Measurements from ENCODE around the gene PLA2G4B. TPM values are rescaled to one million over a fixed set of nuclear protein-coding genes. Genes with fewer than 3 reads are reported as not detected.

PLA2G4B gene
- total RNA-seq, 1 experiment from 2014 or later: 3.7 TPM

DNA sequence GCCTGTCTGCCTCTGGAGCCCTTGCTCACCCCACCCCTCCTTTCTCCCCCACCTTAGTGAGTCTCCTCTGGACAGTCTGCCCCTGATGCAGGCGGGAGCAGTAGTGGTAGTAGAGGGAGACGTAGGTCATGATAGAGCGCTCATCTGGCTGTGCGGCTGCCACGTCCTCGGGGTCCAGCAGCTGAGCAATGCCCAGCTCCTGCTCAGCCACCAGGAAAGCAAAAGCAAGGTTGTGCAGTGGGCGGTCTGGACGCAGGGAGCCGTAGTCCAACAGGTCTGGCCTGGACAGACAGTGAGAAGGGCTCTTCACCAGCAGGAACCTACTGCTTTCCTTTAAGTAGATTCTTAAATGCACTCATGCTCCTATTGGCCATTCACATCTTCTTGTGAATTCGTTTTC lies 48.5 kb downstream of the PLA2G4B start:
- Histone ChIP-seq H2AK5ac (ENCODE audit: insufficient read length, low read length) (no peak overlapping the region), H3K18ac (ENCODE audit: insufficient read length, low read depth, low read length) (no peak overlapping the region), H2BK12ac (ENCODE audit: insufficient read length, low read depth, low read length) (no peak overlapping the region), H3K4me2 (ENCODE audit: insufficient read depth, insufficient read length, low read length) (no peak overlapping the region), H4K91ac (ENCODE audit: insufficient read length, low read depth, low read length) (no peak overlapping the region), H3K9me3 (ENCODE audit: control insufficient read depth, low read depth, low read length) (no peaks in the 10 kb centered on the region), H3K23ac (ENCODE audit: insufficient read length, low read depth, low read length) (no peak overlapping the region), H3K4ac (ENCODE audit: low read depth, low read length) (no peak overlapping the region), H2BK15ac (ENCODE audit: low read depth, low read length) (no peak overlapping the region), H3K23me2 (ENCODE audit: insufficient read length, low read depth, low read length, poor library complexity, severe bottlenecking) (peaks cover 2% of the 10 kb centered on the region), H3K56ac (ENCODE audit: insufficient read length, low read depth, low read length) (no peak overlapping the region), H2BK20ac (ENCODE audit: low read depth, low read length, poor library complexity, severe bottlenecking) (no peak overlapping the region), H3K79me2 (ENCODE audit: insufficient read depth, low read length) (no peaks in the 10 kb centered on the region), H3K9ac (ENCODE audit: extremely low read depth, insufficient read length, low read length) (no peak overlapping the region), H4K20me1 (ENCODE audit: control insufficient read depth, insufficient read depth, insufficient read length) (no peaks in the 10 kb centered on the region), H3K79me1 (ENCODE audit: insufficient read depth, low read depth, low read length, poor library complexity, severe bottlenecking) (no peaks in the 10 kb centered on the region), H2AFZ (ENCODE audit: low read length) (no peak overlapping the region), H3K4me1 (ENCODE audit: insufficient read depth, low read length) (no peaks in the 10 kb centered on the region), H3K27ac (ENCODE audit: insufficient read length, low read depth, low read length) (no peak overlapping the region), H2BK5ac (ENCODE audit: insufficient read length, low read length) (no peak overlapping the region), H3T11ph (ENCODE audit: low read length) (no peak overlapping the region), H2BK120ac (ENCODE audit: low read depth, low read length, poor library complexity, severe bottlenecking) (no peak overlapping the region), H4K8ac (replicated peaks; ENCODE audit: insufficient read length, low read depth, low read length) (no peak overlapping the region), H3K27me3 (ENCODE audit: insufficient read depth, low read length) (no peaks in the 10 kb centered on the region; the same call in 1 of the 2 replicates), H3K14ac (ENCODE audit: insufficient read depth, low read length) (no peak overlapping the region), H4K5ac (ENCODE audit: insufficient read length, low read depth, low read length) (no peak overlapping the region)
- H3K4me3 Mint-ChIP-seq: no peak overlapping the region
- H3K27me3 Mint-ChIP-seq (ENCODE audit: low read depth): peaks cover 25% of the 10 kb centered on the region
- TF ChIP-seq CTCF (conservative IDR thresholded peaks at IDR 0.05): no peak
- no peak for DNase-seq
- H3K27ac Mint-ChIP-seq: no peak overlapping the region
- no CpG with 5 or more reads among the region's 10 CpGs for WGBS (ENCODE audit: extremely low coverage, insufficient read length, low lambda C conversion rate)
- H3K4me1 Mint-ChIP-seq: peaks cover 14 to 18% of the 10 kb centered on the region in 2 experiments
- no peaks in the 10 kb centered on the region; a peak in 1 of 7 replicates for H3K36me3 Mint-ChIP-seq (ENCODE audit: insufficient read depth in 1 of 3, low read depth in 3 of 3)
- no peaks in the 10 kb centered on the region for H3K9me3 Mint-ChIP-seq
